Osteocyte (in vitro differentiated cells): ENCODE measurements around the gene ACOX1. TPM values are rescaled to one million over a fixed set of nuclear protein-coding genes. Genes with fewer than 3 reads are reported as not detected.

ENCODE experiments used
- DNase-seq: peaks from one replicate; pipeline ENCODE4 v3.0.0; 2021; ENCODE audit warnings: mixed read lengths; ENCODE audit not compliant: unreplicated experiment; ENCODE audit errors: extremely low spot score
- H3K27ac Mint-ChIP-seq: one replicate; pipeline ENCODE4 v1.8.0; 2021; ENCODE audit warnings: mild to moderate bottlenecking, mixed read lengths; ENCODE audit not compliant: unreplicated experiment
- H3K27me3 Mint-ChIP-seq: one replicate; pipeline ENCODE4 v1.8.0; 2021; ENCODE audit warnings: mixed read lengths; ENCODE audit not compliant: unreplicated experiment
- H3K36me3 Mint-ChIP-seq: one replicate; pipeline ENCODE4 v1.8.0; 2021; ENCODE audit warnings: mixed read lengths; ENCODE audit not compliant: unreplicated experiment
- H3K4me1 Mint-ChIP-seq: one replicate; pipeline ENCODE4 v1.8.0; 2021; ENCODE audit warnings: mixed read lengths; ENCODE audit not compliant: unreplicated experiment
- H3K4me3 Mint-ChIP-seq: one replicate; pipeline ENCODE4 v1.8.0; 2021; ENCODE audit warnings: mild to moderate bottlenecking, moderate library complexity, mixed read lengths; ENCODE audit not compliant: unreplicated experiment
- H3K9me3 Mint-ChIP-seq: one replicate; pipeline ENCODE4 v1.8.0; 2021; ENCODE audit warnings: mixed read lengths; ENCODE audit not compliant: unreplicated experiment
- total RNA-seq: library from RNA; stranded (reverse); gene quantifications from 2 replicates; pipeline ENCODE4 v1.2.1, GENCODE V29; 2021
- TF ChIP-seq, protein P1 (sequence below): fragments of 200-600 bp; sonication (generic); IDR thresholded peaks from 2 replicates; pipeline ENCODE4 v1.5.0; 2021; ENCODE audit warnings: antibody characterized with exemption, mild to moderate bottlenecking, moderate library complexity

ACOX1 gene
- total RNA-seq, 1 donor from 2014 or later: 48.0 TPM

GRCh38 chr17:75904749-75905521 lies 74.0 kb downstream of the ACOX1 start, which contains the start of gene MRPL38:
TSS of gene MRPL38 (minus strand) at chr17:75904884. CDS start at chr17:75904875, 9 bp downstream.
- Mint-ChIP-seq H3K36me3 (peaks cover 6% of the 10 kb centered on the region), H3K27me3 (no peaks in the 10 kb centered on the region), H3K4me1 (peaks cover 8% of the 10 kb centered on the region), H3K9me3 (no peaks in the 10 kb centered on the region), H3K27ac (peak within 1 kb of the TSS; percentile 93), H3K4me3 (peak within 1 kb of the TSS; percentile 87)
- DNase-seq: peak; percentile 99
- TF ChIP-seq, protein P1, sequence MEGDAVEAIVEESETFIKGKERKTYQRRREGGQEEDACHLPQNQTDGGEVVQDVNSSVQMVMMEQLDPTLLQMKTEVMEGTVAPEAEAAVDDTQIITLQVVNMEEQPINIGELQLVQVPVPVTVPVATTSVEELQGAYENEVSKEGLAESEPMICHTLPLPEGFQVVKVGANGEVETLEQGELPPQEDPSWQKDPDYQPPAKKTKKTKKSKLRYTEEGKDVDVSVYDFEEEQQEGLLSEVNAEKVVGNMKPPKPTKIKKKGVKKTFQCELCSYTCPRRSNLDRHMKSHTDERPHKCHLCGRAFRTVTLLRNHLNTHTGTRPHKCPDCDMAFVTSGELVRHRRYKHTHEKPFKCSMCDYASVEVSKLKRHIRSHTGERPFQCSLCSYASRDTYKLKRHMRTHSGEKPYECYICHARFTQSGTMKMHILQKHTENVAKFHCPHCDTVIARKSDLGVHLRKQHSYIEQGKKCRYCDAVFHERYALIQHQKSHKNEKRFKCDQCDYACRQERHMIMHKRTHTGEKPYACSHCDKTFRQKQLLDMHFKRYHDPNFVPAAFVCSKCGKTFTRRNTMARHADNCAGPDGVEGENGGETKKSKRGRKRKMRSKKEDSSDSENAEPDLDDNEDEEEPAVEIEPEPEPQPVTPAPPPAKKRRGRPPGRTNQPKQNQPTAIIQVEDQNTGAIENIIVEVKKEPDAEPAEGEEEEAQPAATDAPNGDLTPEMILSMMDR: peak; percentile 100

GRCh38 chr17:75902406-75902805 lies 76.6 kb downstream of the ACOX1 start:
- peaks cover 9% of the 10 kb centered on the region for H3K4me1 Mint-ChIP-seq
- peaks cover 11% of the 10 kb centered on the region for H3K36me3 Mint-ChIP-seq
- no peaks in the 10 kb centered on the region for H3K9me3 Mint-ChIP-seq
- no peaks in the 10 kb centered on the region for H3K27me3 Mint-ChIP-seq
- no peak overlapping the region for H3K4me3 Mint-ChIP-seq
- H3K27ac Mint-ChIP-seq: no peak overlapping the region
- TF ChIP-seq, protein P1: no peak
- DNase-seq: no peak

GRCh38 chr17:75901727-75902126 lies 77.2 kb downstream of the ACOX1 start:
- Mint-ChIP-seq H3K9me3 (no peaks in the 10 kb centered on the region), H3K4me1 (peaks cover 11% of the 10 kb centered on the region), H3K27me3 (no peaks in the 10 kb centered on the region), H3K36me3 (peaks cover 11% of the 10 kb centered on the region), H3K4me3 (no peak overlapping the region), H3K27ac (no peak overlapping the region)
- DNase-seq: no peak
- TF ChIP-seq, protein P1: no peak

- Mint-ChIP-seq H3K4me3 (no peak overlapping the region), H3K27me3 (no peaks in the 10 kb centered on the region), H3K27ac (no peak overlapping the region), H3K9me3 (no peaks in the 10 kb centered on the region), H3K4me1 (peaks cover 12% of the 10 kb centered on the region), H3K36me3 (peaks cover 11% of the 10 kb centered on the region)
- TF ChIP-seq, protein P1: no peak
- no peak for DNase-seq
Measured at GRCh38 chr17:75900691-75901533, 78.1 kb downstream of the ACOX1 start.
